Gastrocnemius medialis (tissue), 4 donors: ENCODE results near the gene SCG2. TPM values are rescaled to one million over a fixed set of nuclear protein-coding genes. Genes with fewer than 3 reads are reported as not detected.

Experiments
- ATAC-seq, 2 donors: fragments of 150-250 bp; one replicate each; pipeline ENCODE4 v1.9.1; 2016
- DNase-seq, 2 donors: peaks; one replicate each; pipeline ENCODE4 v3.0.0-alpha.2; 2019
- H3K27ac ChIP-seq, 4 donors: fragments of 200-600 bp; sonication (generic); 1 replicate in 1 of 4; 2 replicates in 3 of 4; pipeline ENCODE4 v1.5.1; 2016 to 2018; ENCODE audit warnings: mild to moderate bottlenecking in 2 of 4, moderate library complexity in 1 of 4
- H3K27me3 ChIP-seq, 3 donors: fragments of 200-600 bp; sonication (generic) in 2 of 3; 1 replicate in 1 of 3; 2 replicates in 2 of 3; pipeline versions ENCODE4 v1.5.1 to v1.6.0; 2016 to 2019; ENCODE audit warnings: mild to moderate bottlenecking in 1 of 3, moderate library complexity in 1 of 3
- H3K36me3 ChIP-seq, 2 donors: fragments of 200-600 bp; sonication (generic) in 1 of 2; one replicate each; pipeline ENCODE4 v1.5.1; 2017 to 2018
- H3K4me1 ChIP-seq, 2 donors: fragments of 200-600 bp; sonication (generic) in 1 of 2; one replicate each; pipeline ENCODE4 v1.5.1; 2016 to 2017; ENCODE audit warnings: mild to moderate bottlenecking in 2 of 2
- H3K4me3 ChIP-seq, 4 donors: fragments of 200-600 bp; sonication (generic) in 3 of 4; 1 replicate in 1 of 4; 2 replicates in 3 of 4; pipeline ENCODE4 v1.5.1; 2016 to 2019; ENCODE audit warnings: mild to moderate bottlenecking in 2 of 4
- H3K9me3 ChIP-seq, 3 donors: fragments of 200-600 bp; sonication (generic) in 2 of 3; 1 replicate in 1 of 3; 2 replicates in 2 of 3; pipeline ENCODE4 v1.5.1; 2016 to 2019
- CTCF ChIP-seq, 5 experiments: fragments of 450-650 bp in 3 of 5; fragments of 200-600 bp in 2 of 5; sonication (generic) in 2 of 5; IDR thresholded peaks in 4 of 5; conservative IDR thresholded peaks in 1 of 5; 1 replicate in 4 of 5; 2 replicates in 1 of 5; pipeline ENCODE4 v1.5.1; 2016 to 2019; ENCODE audit warnings: antibody characterized with exemption in 5 of 5, mild to moderate bottlenecking in 3 of 5, moderate library complexity in 3 of 5
- POLR2A ChIP-seq, 2 donors: fragments of 450-650 bp; IDR thresholded peaks; one replicate each; pipeline ENCODE4 v1.6.1; 2017; ENCODE audit warnings: antibody characterized with exemption in 2 of 2, mild to moderate bottlenecking in 2 of 2, moderate library complexity in 2 of 2
- in situ Hi-C, 4 donors: fragments of 200-750 bp; cut with MboI; loops; one replicate each; pipeline versions ENCODE4 v1.15.0 to v1.8.0; 2017; ENCODE audit warnings: low sequenced_read_pairs in 4 of 4
- intact Hi-C: fragments of 100-400 bp; cut with DNase I; formaldehyde crosslinking; loops from one replicate; pipeline ENCODE4 v1.15.1; 2023; ENCODE audit warnings: low total_unique reads
- total RNA-seq, 4 donors: library from RNA; depleted of rRNA; stranded (reverse); fragments of >200 nt; gene quantifications; one replicate each; pipeline versions ENCODE4 v1.1.0 to v1.2.3, GENCODE V29; 2016

Gene SCG2
- total RNA-seq, 4 donors from 2014 or later: not detected

DNA sequence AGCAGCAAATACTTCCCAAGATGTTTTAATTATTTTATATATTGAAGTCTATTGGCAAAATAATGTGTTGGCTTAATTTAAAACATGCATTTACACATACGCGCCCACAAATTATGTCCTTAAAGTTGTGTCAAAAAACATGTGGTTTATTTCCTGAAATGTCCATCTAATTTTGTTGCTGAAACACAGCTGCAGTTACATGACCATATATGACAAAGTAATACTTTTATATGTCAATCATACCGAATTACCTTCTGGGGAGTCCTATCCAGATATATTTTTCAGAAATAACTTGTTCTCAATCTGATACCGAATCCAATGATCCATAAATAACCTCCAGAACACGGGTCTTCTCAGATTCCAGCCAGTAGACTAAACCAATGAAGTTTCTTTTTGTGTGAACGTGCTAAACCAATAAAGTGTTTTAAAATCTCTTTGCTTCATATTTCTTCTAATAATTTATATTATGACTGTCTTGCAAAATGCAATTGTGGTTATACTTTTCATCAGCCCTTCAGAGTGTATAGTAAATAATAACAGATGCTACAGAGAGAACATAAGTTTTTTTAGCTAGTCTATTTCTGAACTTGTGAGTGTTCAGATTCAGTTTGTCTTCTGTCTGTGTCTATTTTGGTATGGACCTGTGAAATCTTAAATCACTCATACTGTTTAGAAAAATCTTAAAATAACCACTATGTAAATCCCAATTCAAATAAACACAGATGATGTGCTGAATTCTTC lies 2.4 kb downstream of the SCG2 start:
- no peaks in the 10 kb centered on the region for H3K9me3 ChIP-seq
- TF ChIP-seq POLR2A (IDR thresholded peaks at IDR 0.05) (no peak), CTCF (IDR thresholded peaks at IDR 0.05 in 4 of 5, conservative IDR thresholded peaks at IDR 0.05 in 1 of 5) (no peak)
- no peak overlapping the region for H3K4me3 ChIP-seq
- H3K27me3 ChIP-seq: no peaks in the 10 kb centered on the region
- no peaks in the 10 kb centered on the region for H3K4me1 ChIP-seq
- in situ Hi-C loops: loop anchor here in 1 of 4 donors (25.0 kb wide), 1 partner anchor 613 kb away; no protein-coding TSS in a partner anchor
- intact Hi-C loops: no loop called here
- H3K27ac ChIP-seq: no peak overlapping the region
- ATAC-seq: no peak
- DNase-seq: no peak
- H3K36me3 ChIP-seq: no peaks in the 10 kb centered on the region

DNA sequence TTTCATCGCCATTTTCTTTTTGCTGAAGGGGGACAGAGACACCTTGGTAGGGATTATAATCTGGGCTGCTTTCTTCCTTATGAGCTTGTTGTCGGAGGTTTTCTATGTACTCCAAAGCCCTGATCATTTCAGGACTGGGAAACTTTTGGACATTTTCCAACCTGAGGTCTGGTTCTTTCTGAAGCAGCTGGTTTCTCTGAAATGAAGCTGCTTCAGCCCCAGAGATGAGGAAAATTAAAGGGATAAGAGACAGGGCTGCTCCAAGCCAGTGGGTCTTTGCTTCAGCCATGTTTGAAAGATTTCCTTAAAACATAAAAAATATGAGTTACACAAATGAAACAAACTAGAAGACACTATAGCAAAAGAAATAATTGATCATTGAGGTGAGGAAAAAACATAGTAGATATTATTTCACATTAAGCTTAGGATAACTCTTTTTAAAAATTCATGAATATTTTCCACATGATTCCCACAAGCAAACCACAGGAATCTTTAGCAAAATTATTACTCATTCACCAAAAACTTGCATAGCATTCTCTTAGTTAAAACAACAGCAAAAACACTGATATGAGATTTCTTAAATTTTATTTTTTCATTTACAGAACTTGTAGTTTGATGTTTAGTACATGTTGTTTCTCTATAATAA lies 3.0 kb downstream of the SCG2 start:
- no peak overlapping the region for H3K4me3 ChIP-seq
- no peak overlapping the region for H3K27ac ChIP-seq
- in situ Hi-C loops (no loop called here), intact Hi-C loops (no loop called here)
- ATAC-seq (no peak), DNase-seq (no peak)
- no peaks in the 10 kb centered on the region for H3K27me3 ChIP-seq
- TF ChIP-seq POLR2A (IDR thresholded peaks at IDR 0.05) (no peak), CTCF (IDR thresholded peaks at IDR 0.05 in 4 of 5, conservative IDR thresholded peaks at IDR 0.05 in 1 of 5) (no peak)
- H3K36me3 ChIP-seq: no peaks in the 10 kb centered on the region
- H3K4me1 ChIP-seq: no peaks in the 10 kb centered on the region
- no peaks in the 10 kb centered on the region for H3K9me3 ChIP-seq

- no peaks in the 10 kb centered on the region for H3K4me1 ChIP-seq
- DNase-seq (no peak), ATAC-seq (no peak)
- no peak overlapping the region for H3K27ac ChIP-seq
- H3K9me3 ChIP-seq: no peaks in the 10 kb centered on the region
- intact Hi-C loops (no loop called here), in situ Hi-C loops (no loop called here)
- H3K4me3 ChIP-seq: no peak overlapping the region
- H3K27me3 ChIP-seq: no peaks in the 10 kb centered on the region
- no peaks in the 10 kb centered on the region for H3K36me3 ChIP-seq
- TF ChIP-seq CTCF (IDR thresholded peaks at IDR 0.05 in 4 of 5, conservative IDR thresholded peaks at IDR 0.05 in 1 of 5) (no peak), POLR2A (IDR thresholded peaks at IDR 0.05) (no peak)
These were observed 5.1 kb downstream of the SCG2 start for GRCh38 chr2:223597076-223597475.

- ATAC-seq: no peak
- in situ Hi-C loops (no loop called here), intact Hi-C loops (no loop called here)
- no peaks in the 10 kb centered on the region for H3K27me3 ChIP-seq
- DNase-seq: no peak
- H3K9me3 ChIP-seq: no peaks in the 10 kb centered on the region
- H3K4me3 ChIP-seq: no peak overlapping the region
- TF ChIP-seq POLR2A (IDR thresholded peaks at IDR 0.05): no peak
- TF ChIP-seq CTCF (IDR thresholded peaks at IDR 0.05 in 4 of 5, conservative IDR thresholded peaks at IDR 0.05 in 1 of 5): no peak
- no peaks in the 10 kb centered on the region for H3K36me3 ChIP-seq
- no peaks in the 10 kb centered on the region for H3K4me1 ChIP-seq
- no peak overlapping the region for H3K27ac ChIP-seq
These were observed 6.0 kb downstream of the SCG2 start for GRCh38 chr2:223596208-223596607.
